CD4-positive, alpha-beta T cell treated with Interleukin-4 for 1 hour (primary cell): ENCODE measurements around the gene ZNF443.
A peak's percentile ranks its signal among the peaks of the same experiment; 100 is the strongest.
"Not testable (repeated sequence)": the region's sequence is repeated elsewhere in the genome, so short reads cannot be mapped to it uniquely, and the experiment has no call there.

Experiments
- DNase-seq, 2 donors: peaks; one replicate each; pipeline ENCODE4 v3.0.0-alpha.2; 2020 to 2022

The ZNF443 gene

GRCh38 chr19:12440541-12441316 is at the start of gene ZNF443:
Gene ZNF443 (minus strand): TSS chr19:12441021. CDS start chr19:12440914, 107 bp downstream.
- peak; percentile 98 to 99 for DNase-seq

- DNase-seq = not testable (repeated sequence)
Observed at GRCh38 chr19:12486265-12486783, 45.5 kb upstream of the ZNF443 start.

GRCh38 chr19:12485571-12485970 is 44.8 kb upstream of the ZNF443 start:
- DNase-seq = no peak

GRCh38 chr19:12485052-12485416 is 44.2 kb upstream of the ZNF443 start:
- no peak for DNase-seq

GRCh38 chr19:12484371-12485051 is 43.7 kb upstream of the ZNF443 start, which contains the start of gene ZNF709:
Gene ZNF709 (minus strand): TSS chr19:12484816. CDS start chr19:12484657, 159 bp downstream.
- peak; percentile 91 to 92 for DNase-seq

GRCh38 chr19:12484011-12484370 is 43.2 kb upstream of the ZNF443 start:
- DNase-seq = no peak

GRCh38 chr19:12482509-12482886 is 41.7 kb upstream of the ZNF443 start:
- DNase-seq = no peak

- DNase-seq = no peak
Observed at GRCh38 chr19:12481781-12482508, 41.1 kb upstream of the ZNF443 start.

GRCh38 chr19:12478234-12478941 is 37.6 kb upstream of the ZNF443 start:
- no peak for DNase-seq

- not testable (repeated sequence) for DNase-seq
Observed at GRCh38 chr19:12467651-12468050, 26.8 kb upstream of the ZNF443 start.

- no peak for DNase-seq
Observed at GRCh38 chr19:12465211-12465610, 24.4 kb upstream of the ZNF443 start.

- DNase-seq = no peak
Observed at GRCh38 chr19:12464769-12465168, 23.9 kb upstream of the ZNF443 start.

- not testable (repeated sequence) for DNase-seq
Observed at GRCh38 chr19:12464139-12464538, 23.3 kb upstream of the ZNF443 start.

GRCh38 chr19:12453495-12453894 is 12.7 kb upstream of the ZNF443 start:
- DNase-seq = no peak

- DNase-seq = no peak
Observed at GRCh38 chr19:12450844-12451243, 10.0 kb upstream of the ZNF443 start.

- DNase-seq = no peak
Observed at GRCh38 chr19:12448808-12449207, 8.0 kb upstream of the ZNF443 start.

- DNase-seq = peak; percentile 46 to 57
Observed at GRCh38 chr19:12439686-12440540, 908 bp downstream of the ZNF443 start.

- DNase-seq = not testable (repeated sequence)
Observed at GRCh38 chr19:12430726-12431299, 10.0 kb downstream of the ZNF443 start.

GRCh38 chr19:12425888-12426274 is 14.9 kb downstream of the ZNF443 start:
- no peak for DNase-seq

GRCh38 chr19:12425236-12425887 is 15.5 kb downstream of the ZNF443 start:
- no peak for DNase-seq

- DNase-seq = not testable (repeated sequence)
Observed at GRCh38 chr19:12417273-12417672, 23.5 kb downstream of the ZNF443 start.
